Gastrocnemius medialis (tissue), 4 donors: Measurements from ENCODE around the gene AREL1. TPM values are rescaled to one million over a fixed set of nuclear protein-coding genes. Genes with fewer than 3 reads are reported as not detected.
A peak's percentile ranks its signal among the peaks of the same experiment; 100 is the strongest.

Experiments
- ATAC-seq, 2 donors: fragments of 150-250 bp; one replicate each; pipeline ENCODE4 v1.9.1; 2016
- DNase-seq, 2 donors: peaks; one replicate each; pipeline ENCODE4 v3.0.0-alpha.2; 2019
- H3K27ac ChIP-seq, 4 donors: fragments of 200-600 bp; sonication (generic); 1 replicate in 1 of 4; 2 replicates in 3 of 4; pipeline ENCODE4 v1.5.1; 2016 to 2018; ENCODE audit warnings: mild to moderate bottlenecking in 2 of 4, moderate library complexity in 1 of 4
- H3K27me3 ChIP-seq, 3 donors: fragments of 200-600 bp; sonication (generic) in 2 of 3; 1 replicate in 1 of 3; 2 replicates in 2 of 3; pipeline versions ENCODE4 v1.5.1 to v1.6.0; 2016 to 2019; ENCODE audit warnings: mild to moderate bottlenecking in 1 of 3, moderate library complexity in 1 of 3
- H3K36me3 ChIP-seq, 2 donors: fragments of 200-600 bp; sonication (generic) in 1 of 2; one replicate each; pipeline ENCODE4 v1.5.1; 2017 to 2018
- H3K4me1 ChIP-seq, 2 donors: fragments of 200-600 bp; sonication (generic) in 1 of 2; one replicate each; pipeline ENCODE4 v1.5.1; 2016 to 2017; ENCODE audit warnings: mild to moderate bottlenecking in 2 of 2
- H3K4me3 ChIP-seq, 4 donors: fragments of 200-600 bp; sonication (generic) in 3 of 4; 1 replicate in 1 of 4; 2 replicates in 3 of 4; pipeline ENCODE4 v1.5.1; 2016 to 2019; ENCODE audit warnings: mild to moderate bottlenecking in 2 of 4
- H3K9me3 ChIP-seq, 3 donors: fragments of 200-600 bp; sonication (generic) in 2 of 3; 1 replicate in 1 of 3; 2 replicates in 2 of 3; pipeline ENCODE4 v1.5.1; 2016 to 2019
- POLR2A ChIP-seq, 2 donors: fragments of 450-650 bp; IDR thresholded peaks; one replicate each; pipeline ENCODE4 v1.6.1; 2017; ENCODE audit warnings: antibody characterized with exemption in 2 of 2, mild to moderate bottlenecking in 2 of 2, moderate library complexity in 2 of 2
- in situ Hi-C, 4 donors: fragments of 200-750 bp; cut with MboI; loops; one replicate each; pipeline versions ENCODE4 v1.15.0 to v1.8.0; 2017; ENCODE audit warnings: low sequenced_read_pairs in 4 of 4
- intact Hi-C: fragments of 100-400 bp; cut with DNase I; formaldehyde crosslinking; loops from one replicate; pipeline ENCODE4 v1.15.1; 2023; ENCODE audit warnings: low total_unique reads
- total RNA-seq, 4 donors: library from RNA; depleted of rRNA; stranded (reverse); fragments of >200 nt; gene quantifications; one replicate each; pipeline versions ENCODE4 v1.1.0 to v1.2.3, GENCODE V29; 2016
- TF ChIP-seq, protein P1 (sequence below), 5 experiments: fragments of 450-650 bp in 3 of 5; fragments of 200-600 bp in 2 of 5; sonication (generic) in 2 of 5; IDR thresholded peaks in 4 of 5; conservative IDR thresholded peaks in 1 of 5; 1 replicate in 4 of 5; 2 replicates in 1 of 5; pipeline ENCODE4 v1.5.1; 2016 to 2019; ENCODE audit warnings: antibody characterized with exemption in 5 of 5, mild to moderate bottlenecking in 3 of 5, moderate library complexity in 3 of 5

AREL1 gene
- total RNA-seq, 4 donors from 2014 or later: 14.7 to 30.1 (median 22.1) TPM

DNA sequence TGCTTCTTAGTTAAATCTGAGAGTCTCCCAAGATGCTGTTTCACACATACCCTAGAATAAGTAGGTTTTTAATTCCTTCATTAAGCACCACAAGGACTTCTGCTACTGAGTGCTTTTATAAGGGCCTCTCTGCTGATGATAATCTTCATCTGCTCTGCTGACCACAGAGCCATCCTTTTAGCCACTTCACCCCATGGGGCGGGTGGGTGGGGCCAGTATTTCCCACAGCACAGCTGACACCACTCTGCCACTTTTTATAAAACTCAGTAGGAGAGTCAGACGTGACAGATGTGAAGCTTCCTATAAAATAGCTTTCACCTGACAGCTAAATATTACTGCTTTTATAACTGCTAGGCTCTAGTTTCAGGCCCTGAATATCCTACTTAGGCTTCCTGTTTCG, 20.3 kb upstream of the AREL1 start:
- Histone ChIP-seq H3K36me3 (peaks cover 4 to 56% of the 10 kb centered on the region in 2 donors), H3K27ac (no peak overlapping the region), H3K4me3 (no peak overlapping the region), H3K4me1 (no peaks in the 10 kb centered on the region), H3K9me3 (no peaks in the 10 kb centered on the region), H3K27me3 (no peaks in the 10 kb centered on the region)
- in situ Hi-C loops (no loop called here), intact Hi-C loops (no loop called here)
- no peak for ATAC-seq
- no peak for DNase-seq
- no peak for TF ChIP-seq POLR2A (IDR thresholded peaks at IDR 0.05)
- TF ChIP-seq, protein P1, sequence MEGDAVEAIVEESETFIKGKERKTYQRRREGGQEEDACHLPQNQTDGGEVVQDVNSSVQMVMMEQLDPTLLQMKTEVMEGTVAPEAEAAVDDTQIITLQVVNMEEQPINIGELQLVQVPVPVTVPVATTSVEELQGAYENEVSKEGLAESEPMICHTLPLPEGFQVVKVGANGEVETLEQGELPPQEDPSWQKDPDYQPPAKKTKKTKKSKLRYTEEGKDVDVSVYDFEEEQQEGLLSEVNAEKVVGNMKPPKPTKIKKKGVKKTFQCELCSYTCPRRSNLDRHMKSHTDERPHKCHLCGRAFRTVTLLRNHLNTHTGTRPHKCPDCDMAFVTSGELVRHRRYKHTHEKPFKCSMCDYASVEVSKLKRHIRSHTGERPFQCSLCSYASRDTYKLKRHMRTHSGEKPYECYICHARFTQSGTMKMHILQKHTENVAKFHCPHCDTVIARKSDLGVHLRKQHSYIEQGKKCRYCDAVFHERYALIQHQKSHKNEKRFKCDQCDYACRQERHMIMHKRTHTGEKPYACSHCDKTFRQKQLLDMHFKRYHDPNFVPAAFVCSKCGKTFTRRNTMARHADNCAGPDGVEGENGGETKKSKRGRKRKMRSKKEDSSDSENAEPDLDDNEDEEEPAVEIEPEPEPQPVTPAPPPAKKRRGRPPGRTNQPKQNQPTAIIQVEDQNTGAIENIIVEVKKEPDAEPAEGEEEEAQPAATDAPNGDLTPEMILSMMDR (IDR thresholded peaks at IDR 0.05 in 4 of 5, conservative IDR thresholded peaks at IDR 0.05 in 1 of 5): no peak

DNA sequence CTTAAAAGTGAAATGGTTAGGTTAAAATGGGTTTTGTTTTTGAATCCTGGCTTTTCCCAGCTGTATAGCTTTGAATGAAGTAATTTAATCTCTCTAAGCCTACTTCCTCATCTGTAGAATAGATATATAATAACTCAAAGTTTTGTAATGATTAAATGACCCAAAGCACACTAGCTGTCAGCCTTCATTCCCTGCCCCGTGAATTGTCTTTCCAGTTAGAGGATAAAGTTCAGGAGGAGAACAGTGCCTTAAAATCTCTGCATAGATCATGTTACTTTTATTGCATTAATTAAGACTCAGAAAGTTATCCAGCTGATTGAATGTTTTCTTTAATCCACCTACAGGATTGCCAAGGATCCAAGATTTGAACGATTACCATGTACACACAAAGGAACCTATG, 19.5 kb upstream of the AREL1 start:
- TF ChIP-seq, protein P1 (IDR thresholded peaks at IDR 0.05 in 4 of 5, conservative IDR thresholded peaks at IDR 0.05 in 1 of 5): no peak
- TF ChIP-seq POLR2A (IDR thresholded peaks at IDR 0.05): no peak
- in situ Hi-C loops: no loop called here

DNA sequence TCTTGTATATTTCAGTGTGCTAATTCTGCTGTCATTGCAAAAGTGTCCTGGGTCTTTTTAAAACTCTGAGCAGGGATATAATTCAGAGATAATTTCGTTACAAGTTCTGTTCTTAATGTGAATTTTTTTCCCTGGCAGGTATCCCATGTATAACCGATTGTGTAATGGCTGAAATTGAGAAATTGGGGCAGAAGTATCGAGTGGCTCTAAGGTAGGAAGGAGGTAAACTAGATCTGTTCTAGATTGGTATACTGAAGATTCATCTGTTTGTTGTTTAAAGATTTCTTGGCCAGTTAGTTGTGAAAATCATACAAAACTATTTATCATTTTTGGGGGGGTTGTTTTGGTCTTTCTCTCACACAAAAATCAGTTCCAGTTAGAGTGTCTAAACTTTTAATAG, 10.3 kb upstream of the AREL1 start:
- no peak for ATAC-seq
- H3K36me3 ChIP-seq: peaks cover 0 to 37% of the 10 kb centered on the region in 2 donors
- no peaks in the 10 kb centered on the region for H3K9me3 ChIP-seq

More for the DNA sequence above, 19.5 kb upstream of the AREL1 start:
- Histone ChIP-seq H3K27me3 (no peaks in the 10 kb centered on the region), H3K27ac (no peak overlapping the region), H3K9me3 (no peaks in the 10 kb centered on the region), H3K4me3 (no peak overlapping the region), H3K36me3 (peaks cover 4 to 50% of the 10 kb centered on the region in 2 donors), H3K4me1 (no peaks in the 10 kb centered on the region)
- no peak for ATAC-seq
- intact Hi-C loops: no loop called here
- DNase-seq: no peak

DNA sequence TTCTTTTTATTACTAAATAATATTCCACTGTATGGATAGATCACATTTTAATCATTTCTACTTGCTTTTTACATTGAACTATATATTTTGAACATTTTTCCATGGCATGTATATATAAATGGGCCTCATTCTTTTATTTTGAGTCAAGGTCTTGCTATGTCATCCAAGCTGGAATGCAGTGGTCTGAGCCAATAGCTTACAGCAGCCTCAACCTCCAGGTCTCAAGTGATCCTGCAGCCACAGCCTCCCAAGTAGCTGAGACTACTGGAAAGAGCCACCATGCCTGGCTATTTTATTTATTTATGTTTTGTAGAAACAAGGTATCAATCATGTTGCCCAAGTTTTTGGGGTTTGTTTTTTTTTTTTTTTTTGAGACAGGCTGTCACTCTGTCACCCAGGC, 7.6 kb upstream of the AREL1 start:
- peaks cover 0 to 63% of the 10 kb centered on the region in 2 donors for H3K36me3 ChIP-seq
- no peak overlapping the region for H3K4me3 ChIP-seq
- in situ Hi-C loops (no loop called here), intact Hi-C loops (no loop called here)
- no peak overlapping the region for H3K27ac ChIP-seq
- TF ChIP-seq POLR2A (IDR thresholded peaks at IDR 0.05): no peak
- TF ChIP-seq, protein P1 (IDR thresholded peaks at IDR 0.05 in 4 of 5, conservative IDR thresholded peaks at IDR 0.05 in 1 of 5): no peak
- DNase-seq (no peak), ATAC-seq (no peak)
- H3K9me3 ChIP-seq: no peaks in the 10 kb centered on the region
- H3K4me1 ChIP-seq: no peaks in the 10 kb centered on the region
- H3K27me3 ChIP-seq: no peaks in the 10 kb centered on the region

More for the DNA sequence above, 10.3 kb upstream of the AREL1 start:
- in situ Hi-C loops: no loop called here
- H3K27ac ChIP-seq: peak overlapping the region in 1 of 4 donors; percentile 6
- no peaks in the 10 kb centered on the region for H3K27me3 ChIP-seq
- no peak for TF ChIP-seq POLR2A (IDR thresholded peaks at IDR 0.05)
- TF ChIP-seq, protein P1 (IDR thresholded peaks at IDR 0.05 in 4 of 5, conservative IDR thresholded peaks at IDR 0.05 in 1 of 5): no peak
- no peak overlapping the region for H3K4me3 ChIP-seq
- no peak for DNase-seq
- intact Hi-C loops: no loop called here
- no peaks in the 10 kb centered on the region for H3K4me1 ChIP-seq

DNA sequence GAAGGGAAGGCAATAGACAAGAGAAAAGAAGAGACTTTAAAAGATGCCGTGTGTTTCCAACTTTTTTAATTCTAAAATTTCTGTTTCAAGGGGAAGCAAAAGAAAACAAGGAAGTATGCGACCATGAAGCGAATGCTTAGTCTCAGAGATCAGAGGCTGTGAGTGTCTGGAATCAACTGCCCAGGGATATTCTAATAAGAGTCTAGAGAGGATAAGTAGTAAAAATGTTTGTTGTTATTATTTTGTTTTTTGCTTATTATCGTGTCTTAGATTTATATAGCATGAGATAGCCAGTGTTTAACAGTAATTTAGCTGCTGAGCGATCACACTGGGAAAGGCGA, 485 bp upstream of the AREL1 start:
- Histone ChIP-seq H3K4me3 (peak overlapping the region; percentile 75 to 97 (median 82)), H3K27me3 (no peaks in the 10 kb centered on the region), H3K4me1 (peaks cover 19 to 23% of the 10 kb centered on the region in 2 donors), H3K27ac (peak overlapping the region; percentile 80 to 91 (median 87)), H3K9me3 (no peaks in the 10 kb centered on the region), H3K36me3 (peaks cover 0 to 43% of the 10 kb centered on the region in 2 donors)
- TF ChIP-seq, protein P1 (IDR thresholded peaks at IDR 0.05 in 4 of 5, conservative IDR thresholded peaks at IDR 0.05 in 1 of 5): no peak
- no peak for TF ChIP-seq POLR2A (IDR thresholded peaks at IDR 0.05)
- in situ Hi-C loops: loop anchor here in 1 of 4 donors (10.0 kb wide), 1 partner anchor 109 kb away; no protein-coding TSS in a partner anchor
- intact Hi-C loops: loop anchor here (2.0 to 5.0 kb wide), 4 partner anchors 49 to 221 kb away; partner anchors contain the start of genes ISCA2, NPC2 and YLPM1
- ATAC-seq (peak in 1 of 2 donors; percentile 16), DNase-seq (no peak)
